ENCODE measurements around the gene CABCOCO1. TPM values are rescaled to one million over a fixed set of nuclear protein-coding genes. Genes with fewer than 3 reads are reported as not detected.

The CABCOCO1 gene
- total RNA-seq, 1 experiment from 2014 or later = not detected

DNA sequence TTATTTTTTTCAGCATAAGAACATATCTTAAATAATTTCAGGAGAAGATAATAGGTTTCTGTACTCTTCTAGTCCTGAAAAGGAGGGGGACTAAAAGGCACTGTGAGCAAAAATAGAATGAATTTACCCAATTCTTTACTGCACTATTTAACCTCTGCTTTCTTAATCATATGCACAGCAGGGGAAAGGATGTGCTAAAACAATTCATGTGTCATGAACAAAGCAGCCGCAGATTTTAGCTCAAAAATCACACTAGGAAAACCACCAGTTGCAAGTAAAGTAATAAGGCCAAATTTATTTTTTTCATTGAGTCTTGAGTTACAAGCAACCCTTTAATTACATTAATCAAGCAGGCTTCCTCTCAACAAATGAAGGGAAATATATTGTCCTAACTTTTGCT is 80.1 kb downstream of the CABCOCO1 start:
- intact Hi-C loops (cut with micrococcal nuclease) = no loop called here
- ATAC-seq = no peak
- no TSS peak for BruUV-seq (replicated peaks)
- Histone ChIP-seq H3K27me3 (ENCODE audit: insufficient read depth, low read length) (no peaks in the 10 kb centered on the region), H3K9ac (ENCODE audit: low read length) (no peak overlapping the region), H3K4me1 (ENCODE audit: control insufficient read depth in 1 of 2, insufficient read depth in 2 of 2, low read length in 2 of 2) (no peaks in the 10 kb centered on the region), H3K36me3 (ENCODE audit: control insufficient read depth in 1 of 2, insufficient read depth in 2 of 2, low read length in 2 of 2) (no peaks in the 10 kb centered on the region), H3K4me3 (replicated peaks in 1 of 2; ENCODE audit: low read depth in 1 of 2, low read length in 2 of 2) (no peak overlapping the region), H2AFZ (ENCODE audit: low read depth, low read length, poor library complexity, severe bottlenecking) (no peak overlapping the region), H3K9me3 (ENCODE audit: control insufficient read depth in 1 of 2, insufficient read depth in 1 of 2, low read depth in 1 of 2, low read length in 2 of 2) (no peaks in the 10 kb centered on the region), H3K9me2 (ENCODE audit: insufficient read depth) (no peaks in the 10 kb centered on the region), H4K20me1 (ENCODE audit: insufficient read depth) (no peaks in the 10 kb centered on the region), H3K79me2 (ENCODE audit: insufficient read depth, low read length) (no peaks in the 10 kb centered on the region), H3K27ac (ENCODE audit: low read depth, low read length) (no peak overlapping the region), H3K4me2 (ENCODE audit: low read length) (no peak overlapping the region)
- POLR2A ChIA-PET = interaction anchor here (2.1 kb wide), 1 partner anchor 9 kb away, joined by 4 read pairs; no protein-coding TSS in a partner anchor
- no peak for DNase-seq (ENCODE audit: low read depth, low spot score)
- RAD21 ChIA-PET (ENCODE audit: low non-redundant PET in 1 of 2, low total read pairs in 2 of 2, uncharacterized antibody in 2 of 2, unreplicated experiment in 2 of 2) = no interaction called here
- CTCF ChIA-PET = interaction anchor here (2.7 kb wide), 1 partner anchor 8 kb away, joined by 17 read pairs; no protein-coding TSS in a partner anchor
- no peak for TF ChIP-seq ELF1 (IDR thresholded peaks at IDR 0.05; ENCODE audit: borderline replicate concordance, low read depth)
- TF ChIP-seq, protein P1, sequence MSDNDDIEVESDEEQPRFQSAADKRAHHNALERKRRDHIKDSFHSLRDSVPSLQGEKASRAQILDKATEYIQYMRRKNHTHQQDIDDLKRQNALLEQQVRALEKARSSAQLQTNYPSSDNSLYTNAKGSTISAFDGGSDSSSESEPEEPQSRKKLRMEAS (IDR thresholded peaks at IDR 0.05) = no peak
- no peak for TF ChIP-seq ZNF274 (IDR thresholded peaks at IDR 0.05; ENCODE audit: low read depth, low read length)
- no peak for TF ChIP-seq ATF3 (IDR thresholded peaks at IDR 0.05)
- no peak for TF ChIP-seq ZBTB33 (IDR thresholded peaks at IDR 0.05; ENCODE audit: extremely low read depth, insufficient replicate concordance, low read length)
- TF ChIP-seq, protein P2, sequence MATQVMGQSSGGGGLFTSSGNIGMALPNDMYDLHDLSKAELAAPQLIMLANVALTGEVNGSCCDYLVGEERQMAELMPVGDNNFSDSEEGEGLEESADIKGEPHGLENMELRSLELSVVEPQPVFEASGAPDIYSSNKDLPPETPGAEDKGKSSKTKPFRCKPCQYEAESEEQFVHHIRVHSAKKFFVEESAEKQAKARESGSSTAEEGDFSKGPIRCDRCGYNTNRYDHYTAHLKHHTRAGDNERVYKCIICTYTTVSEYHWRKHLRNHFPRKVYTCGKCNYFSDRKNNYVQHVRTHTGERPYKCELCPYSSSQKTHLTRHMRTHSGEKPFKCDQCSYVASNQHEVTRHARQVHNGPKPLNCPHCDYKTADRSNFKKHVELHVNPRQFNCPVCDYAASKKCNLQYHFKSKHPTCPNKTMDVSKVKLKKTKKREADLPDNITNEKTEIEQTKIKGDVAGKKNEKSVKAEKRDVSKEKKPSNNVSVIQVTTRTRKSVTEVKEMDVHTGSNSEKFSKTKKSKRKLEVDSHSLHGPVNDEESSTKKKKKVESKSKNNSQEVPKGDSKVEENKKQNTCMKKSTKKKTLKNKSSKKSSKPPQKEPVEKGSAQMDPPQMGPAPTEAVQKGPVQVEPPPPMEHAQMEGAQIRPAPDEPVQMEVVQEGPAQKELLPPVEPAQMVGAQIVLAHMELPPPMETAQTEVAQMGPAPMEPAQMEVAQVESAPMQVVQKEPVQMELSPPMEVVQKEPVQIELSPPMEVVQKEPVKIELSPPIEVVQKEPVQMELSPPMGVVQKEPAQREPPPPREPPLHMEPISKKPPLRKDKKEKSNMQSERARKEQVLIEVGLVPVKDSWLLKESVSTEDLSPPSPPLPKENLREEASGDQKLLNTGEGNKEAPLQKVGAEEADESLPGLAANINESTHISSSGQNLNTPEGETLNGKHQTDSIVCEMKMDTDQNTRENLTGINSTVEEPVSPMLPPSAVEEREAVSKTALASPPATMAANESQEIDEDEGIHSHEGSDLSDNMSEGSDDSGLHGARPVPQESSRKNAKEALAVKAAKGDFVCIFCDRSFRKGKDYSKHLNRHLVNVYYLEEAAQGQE (IDR thresholded peaks at IDR 0.05; ENCODE audit: low read depth) = no peak
- TF ChIP-seq CEBPB (IDR thresholded peaks at IDR 0.05; ENCODE audit: low read depth) = no peak

All from HCT116 (cell line).